Thoracic aorta (tissue), 2 donors: ENCODE measurements around the gene SHQ1. TPM values are rescaled to one million over a fixed set of nuclear protein-coding genes. Genes with fewer than 3 reads are reported as not detected.
"Not testable (repeated sequence)": the region's sequence is repeated elsewhere in the genome, so short reads cannot be mapped to it uniquely, and the experiment has no call there.

Experiments
- ATAC-seq: fragments of 150-250 bp; one replicate; pipeline ENCODE4 v1.8.0; 2017; ENCODE audit warnings: low read depth; ENCODE audit not compliant: insufficient number of reproducible peaks, low FRiP score
- DNase-seq: peaks from one replicate; pipeline ENCODE4 v3.0.0-alpha.2; 2020; ENCODE audit warnings: low spot score
- H3K27ac ChIP-seq, 2 donors: fragments of 200-600 bp; sonication (generic); 1 replicate in 1 of 2; 2 replicates in 1 of 2; pipeline ENCODE4 v1.5.1; 2016; ENCODE audit warnings: mild to moderate bottlenecking in 2 of 2, moderate library complexity in 2 of 2
- H3K27me3 ChIP-seq: fragments of 200-600 bp; sonication (generic); replicated peaks from 2 replicates; pipeline ENCODE4 v1.6.0; 2016; ENCODE audit warnings: mild to moderate bottlenecking; ENCODE audit not compliant: insufficient read depth
- H3K36me3 ChIP-seq: fragments of 200-600 bp; sonication (generic); one replicate; pipeline ENCODE4 v1.5.1; 2016
- H3K4me1 ChIP-seq, 2 donors: fragments of 200-600 bp; sonication (generic); 1 replicate in 1 of 2; 2 replicates in 1 of 2; pipeline versions ENCODE4 v1.5.1 to v1.6.0; 2016; ENCODE audit warnings: low read depth in 2 of 2, mild to moderate bottlenecking in 1 of 2; ENCODE audit not compliant: control insufficient read depth in 1 of 2
- H3K4me3 ChIP-seq: fragments of 200-600 bp; sonication (generic); 2 replicates; pipeline ENCODE4 v1.5.1; 2016; ENCODE audit warnings: mild to moderate bottlenecking
- H3K9me3 ChIP-seq: fragments of 200-600 bp; sonication (generic); 2 replicates; pipeline ENCODE4 v1.5.1; 2016
- CTCF ChIP-seq: fragments of 200-600 bp; sonication (generic); IDR thresholded peaks from one replicate; pipeline ENCODE4 v1.5.1; 2019; ENCODE audit warnings: antibody characterized with exemption
- total RNA-seq, 2 donors: library from RNA; depleted of rRNA; stranded (reverse); fragments of >200 nt; gene quantifications; one replicate each; pipeline versions ENCODE4 v1.1.0 to v1.2.3, GENCODE V29; 2016

Gene SHQ1
- total RNA-seq, 2 donors from 2014 or later, result 4.5 to 12.3 TPM

- Histone ChIP-seq H3K9me3 (no peaks in the 10 kb centered on the region), H3K4me1 (peaks cover 0 to 12% of the 10 kb centered on the region in 2 donors), H3K4me3 (no peak overlapping the region), H3K27me3 (no peaks in the 10 kb centered on the region), H3K27ac (no peak overlapping the region), H3K36me3 (no peaks in the 10 kb centered on the region)
- TF ChIP-seq CTCF, result no peak
- ATAC-seq (no peak), DNase-seq (no peak)
Observed at GRCh38 chr3:72794079-72794478, 54.2 kb downstream of the SHQ1 start.

- no peak for TF ChIP-seq CTCF
- no peak for ATAC-seq
- no peak overlapping the region for H3K4me3 ChIP-seq
Observed at GRCh38 chr3:72791161-72791560, 57.1 kb downstream of the SHQ1 start.

GRCh38 chr3:72789786-72790185, 58.5 kb downstream of the SHQ1 start:
- Histone ChIP-seq H3K4me3 (no peak overlapping the region), H3K36me3 (no peaks in the 10 kb centered on the region), H3K9me3 (no peaks in the 10 kb centered on the region), H3K4me1 (no peaks in the 10 kb centered on the region), H3K27me3 (no peaks in the 10 kb centered on the region), H3K27ac (no peak overlapping the region)
- DNase-seq (no peak), ATAC-seq (no peak)
- TF ChIP-seq CTCF, result no peak

More at GRCh38 chr3:72791161-72791560, 57.1 kb downstream of the SHQ1 start:
- H3K27me3 ChIP-seq, result no peaks in the 10 kb centered on the region
- H3K27ac ChIP-seq, result no peak overlapping the region
- H3K36me3 ChIP-seq, result no peaks in the 10 kb centered on the region
- H3K9me3 ChIP-seq, result no peaks in the 10 kb centered on the region
- no peak for DNase-seq
- H3K4me1 ChIP-seq, result no peaks in the 10 kb centered on the region

GRCh38 chr3:72788232-72788631, 60.0 kb downstream of the SHQ1 start:
- DNase-seq, H3K36me3 ChIP-seq, H3K4me1 ChIP-seq, H3K9me3 ChIP-seq, H3K4me3 ChIP-seq, H3K27ac ChIP-seq, ATAC-seq, H3K27me3 ChIP-seq: not testable (repeated sequence)

- H3K9me3 ChIP-seq, result no peaks in the 10 kb centered on the region
- H3K36me3 ChIP-seq, result no peaks in the 10 kb centered on the region
- no peak overlapping the region for H3K4me3 ChIP-seq
Observed at GRCh38 chr3:72786668-72787067, 61.6 kb downstream of the SHQ1 start.

More at GRCh38 chr3:72786668-72787067, 61.6 kb downstream of the SHQ1 start:
- no peak for DNase-seq
- Histone ChIP-seq H3K4me1 (no peaks in the 10 kb centered on the region), H3K27ac (no peak overlapping the region), H3K27me3 (no peaks in the 10 kb centered on the region)
- ATAC-seq, result no peak
- no peak for TF ChIP-seq CTCF
